ENCODE measurements around the gene WDR72. TPM values are rescaled to one million over a fixed set of nuclear protein-coding genes. Genes with fewer than 3 reads are reported as not detected.

WDR72 gene
- total RNA-seq, 4 donors from 2014 or later: 1.0 to 8.1 (median 4.6) TPM

GRCh38 chr15:53539878-53540277 lies 219.6 kb downstream of the WDR72 start:
- H3K4me3 ChIP-seq (ENCODE audit: low read depth, poor library complexity, severe bottlenecking): no peak overlapping the region
- TF ChIP-seq, protein P1, sequence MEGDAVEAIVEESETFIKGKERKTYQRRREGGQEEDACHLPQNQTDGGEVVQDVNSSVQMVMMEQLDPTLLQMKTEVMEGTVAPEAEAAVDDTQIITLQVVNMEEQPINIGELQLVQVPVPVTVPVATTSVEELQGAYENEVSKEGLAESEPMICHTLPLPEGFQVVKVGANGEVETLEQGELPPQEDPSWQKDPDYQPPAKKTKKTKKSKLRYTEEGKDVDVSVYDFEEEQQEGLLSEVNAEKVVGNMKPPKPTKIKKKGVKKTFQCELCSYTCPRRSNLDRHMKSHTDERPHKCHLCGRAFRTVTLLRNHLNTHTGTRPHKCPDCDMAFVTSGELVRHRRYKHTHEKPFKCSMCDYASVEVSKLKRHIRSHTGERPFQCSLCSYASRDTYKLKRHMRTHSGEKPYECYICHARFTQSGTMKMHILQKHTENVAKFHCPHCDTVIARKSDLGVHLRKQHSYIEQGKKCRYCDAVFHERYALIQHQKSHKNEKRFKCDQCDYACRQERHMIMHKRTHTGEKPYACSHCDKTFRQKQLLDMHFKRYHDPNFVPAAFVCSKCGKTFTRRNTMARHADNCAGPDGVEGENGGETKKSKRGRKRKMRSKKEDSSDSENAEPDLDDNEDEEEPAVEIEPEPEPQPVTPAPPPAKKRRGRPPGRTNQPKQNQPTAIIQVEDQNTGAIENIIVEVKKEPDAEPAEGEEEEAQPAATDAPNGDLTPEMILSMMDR (IDR thresholded peaks at IDR 0.05): no peak
- no peak for TF ChIP-seq POLR2A (IDR thresholded peaks at IDR 0.05)
- no peak for DNase-seq (ENCODE audit: low spot score in 2 of 2)
- intact Hi-C loops (cut with DNase I; ENCODE audit: low total_unique reads): no loop called here
- 72 to 81% methylated on average over 3 of the region's 3 CpGs for WGBS, 2 donors

DNA sequence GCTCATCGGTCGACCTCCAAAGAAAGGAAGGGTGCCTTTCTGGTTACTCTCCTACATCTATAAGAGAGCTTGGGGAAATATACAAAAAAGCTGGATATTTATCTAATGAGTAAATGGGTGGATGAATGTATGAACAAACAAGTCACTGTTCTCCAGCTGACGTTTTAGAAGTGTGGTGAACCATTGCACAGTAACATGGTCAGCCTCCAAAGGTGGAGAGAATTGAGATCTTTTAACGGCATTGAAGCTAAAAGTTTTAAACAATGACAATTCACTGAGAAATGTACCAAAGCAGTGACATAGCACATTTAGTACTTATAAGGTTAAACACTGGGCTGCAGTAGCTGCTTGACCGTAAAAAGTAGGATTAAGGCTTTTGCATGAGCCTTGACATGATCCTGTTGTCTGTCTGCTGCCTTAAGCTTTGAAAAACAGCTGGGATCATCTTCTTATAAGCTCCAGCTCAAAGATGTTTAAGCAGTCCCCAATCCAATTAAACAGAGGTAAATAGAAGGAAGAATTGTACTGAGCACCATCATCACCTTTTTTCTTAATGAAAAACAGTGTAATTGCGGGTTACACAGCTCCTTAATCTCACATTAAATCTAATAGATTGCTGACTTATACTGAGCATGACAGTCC lies 222.9 kb downstream of the WDR72 start:
- WGBS, 2 donors: 70 to 72% methylated on average over 6 of the region's 6 CpGs
- H3K4me3 ChIP-seq (ENCODE audit: low read depth, poor library complexity, severe bottlenecking): no peak overlapping the region
- no peak for DNase-seq (ENCODE audit: low spot score in 2 of 2)
- TF ChIP-seq, protein P1 (IDR thresholded peaks at IDR 0.05): no peak
- TF ChIP-seq POLR2A (IDR thresholded peaks at IDR 0.05): no peak
- intact Hi-C loops (cut with DNase I; ENCODE audit: low total_unique reads): no loop called here

DNA sequence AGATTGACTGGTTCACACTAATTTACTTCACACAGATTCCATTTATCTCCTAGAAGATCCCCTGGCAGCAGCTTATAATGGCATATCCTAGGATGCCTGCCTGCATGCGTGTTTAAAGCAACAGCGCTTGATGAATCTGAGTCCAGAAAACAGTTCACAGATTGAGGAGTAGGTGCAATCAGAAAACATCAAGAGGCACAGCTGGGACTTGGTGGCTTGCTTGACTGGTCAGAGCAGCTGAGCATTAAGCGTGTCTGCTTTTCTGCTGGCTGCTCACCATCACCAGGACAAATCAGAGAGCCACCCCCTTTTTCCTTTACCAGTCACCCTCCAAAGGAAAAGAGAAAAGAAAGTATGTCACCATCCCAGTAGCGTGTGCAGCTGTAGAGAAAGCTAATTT lies 223.6 kb downstream of the WDR72 start:
- WGBS, 2 donors: 89% methylated on average over 4 of the region's 4 CpGs
- intact Hi-C loops (cut with DNase I; ENCODE audit: low total_unique reads): no loop called here
- H3K4me3 ChIP-seq (ENCODE audit: low read depth, poor library complexity, severe bottlenecking): no peak overlapping the region
- TF ChIP-seq, protein P1 (IDR thresholded peaks at IDR 0.05): no peak
- no peak for TF ChIP-seq POLR2A (IDR thresholded peaks at IDR 0.05)
- DNase-seq (ENCODE audit: low spot score in 2 of 2): no peak

DNA sequence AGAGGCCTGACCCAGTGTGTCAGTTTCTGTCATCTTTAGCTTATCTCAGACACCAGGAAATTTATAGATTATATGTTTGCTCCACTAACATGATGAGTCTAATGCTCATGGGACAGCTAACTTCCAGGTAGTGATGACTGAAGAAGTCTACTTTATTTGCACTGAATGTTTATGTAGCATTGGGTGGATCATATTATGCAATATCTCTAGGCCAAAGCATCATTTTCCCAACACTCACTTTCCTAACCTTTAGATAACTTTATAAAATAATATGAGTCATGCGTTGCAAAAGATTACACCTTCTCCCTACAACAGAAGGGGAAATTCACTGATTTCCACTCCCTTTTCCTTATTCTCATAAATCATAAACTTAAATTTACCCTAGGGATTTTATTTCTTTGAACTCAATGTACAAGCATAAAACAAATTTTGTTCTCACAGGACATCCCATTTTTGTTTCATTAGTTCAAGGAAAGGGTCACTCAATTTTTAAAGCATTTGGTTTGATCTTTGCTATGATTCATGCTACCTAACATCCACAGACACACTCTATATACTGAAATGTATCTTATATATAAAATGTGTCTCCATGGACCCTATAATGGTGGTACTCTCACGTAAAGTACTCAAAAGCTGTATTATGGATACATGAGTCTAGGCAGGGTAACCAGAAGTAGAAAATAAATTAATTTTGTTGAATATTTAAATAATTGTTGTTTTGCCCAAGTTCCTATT lies 225.2 kb downstream of the WDR72 start:
- 75 to 81% methylated on average over 2 of the region's 2 CpGs for WGBS, 2 donors
- DNase-seq (ENCODE audit: low spot score in 2 of 2): no peak
- intact Hi-C loops (cut with DNase I; ENCODE audit: low total_unique reads): no loop called here
- no peak for TF ChIP-seq POLR2A (IDR thresholded peaks at IDR 0.05)
- TF ChIP-seq, protein P1 (IDR thresholded peaks at IDR 0.05): no peak
- no peak overlapping the region for H3K4me3 ChIP-seq (ENCODE audit: low read depth, poor library complexity, severe bottlenecking)

DNA sequence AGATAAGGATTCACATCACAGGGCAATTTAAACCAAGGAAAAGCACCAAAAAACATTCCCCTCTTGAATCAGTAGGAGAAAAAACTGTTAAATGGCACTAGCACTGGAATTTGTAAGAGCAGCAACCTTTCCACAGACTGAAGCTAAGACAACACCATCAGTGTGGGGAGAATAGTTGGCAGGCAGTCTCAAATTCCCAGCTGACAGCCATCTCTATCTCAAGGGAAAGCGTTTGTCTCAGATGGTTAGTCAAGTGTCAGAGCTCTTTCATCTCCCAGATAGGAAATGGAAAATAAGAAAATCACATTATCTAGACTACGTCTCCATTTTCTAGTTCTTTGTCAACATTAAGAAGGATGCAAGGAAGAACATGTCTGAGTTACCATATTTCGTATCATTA lies 228.7 kb downstream of the WDR72 start:
- 46 to 55% methylated on average over 3 of the region's 3 CpGs for WGBS, 2 donors
- TF ChIP-seq, protein P1 (IDR thresholded peaks at IDR 0.05): no peak
- TF ChIP-seq POLR2A (IDR thresholded peaks at IDR 0.05): no peak
- DNase-seq (ENCODE audit: low spot score in 2 of 2): no peak
- intact Hi-C loops (cut with DNase I; ENCODE audit: low total_unique reads): no loop called here
- H3K4me3 ChIP-seq (ENCODE audit: low read depth, poor library complexity, severe bottlenecking): no peak overlapping the region

All from lower leg skin (tissue), 4 donors.